HepG2 (cell line): ENCODE results near the gene SNX3. TPM values are rescaled to one million over a fixed set of nuclear protein-coding genes. Genes with fewer than 3 reads are reported as not detected.

Experiments used
- ATAC-seq: fragments of 200-7000 bp; cut with Tn5 transposase; 3 replicates; pipeline ENCODE4 v1.9.1; 2020; ENCODE audit warnings: mild to moderate bottlenecking, moderate library complexity
- BruUV-seq: library from RNA; stranded (reverse); fragments of 400-500 nt; replicated peaks from 2 replicates; lab custom pipeline; 2021; lab: Mats Ljungman, UMichigan
- CTCF ChIA-PET: fragments of 300-600 bp; formaldehyde crosslinking; extraction: SDS; loops from one replicate; lab custom pipeline; 2021; ENCODE audit warnings: low total read pairs, inconsistent platforms, low intra/inter-chr PET ratio; lab: Yijun Ruan, JAX
- POLR2A ChIA-PET: fragments of 350-600 bp; sonication (Branson Sonifier 250); formaldehyde crosslinking; loops from one replicate; lab custom pipeline; 2020; ENCODE audit warnings: antibody characterized with exemption, inconsistent platforms; lab: Yijun Ruan, JAX
- DNase-seq: peaks from one replicate; pipeline ENCODE4 v3.0.0-alpha.2; 2015; ENCODE audit warnings: low spot score
- FAIRE-seq: peaks from 3 replicates; lab custom pipeline; 2011; peaks lifted over from hg19 to GRCh38; lab: Jason Lieb, UNC
- H2AFZ ChIP-seq: one replicate; pipeline ENCODE4 v1.6.1; 2011; ENCODE audit warnings: low read length, inconsistent platforms
- H3K27ac ChIP-seq: fragments of 300-600 bp; 3 replicates; pipeline ENCODE4 v1.8.0; 2011; ENCODE audit warnings: mixed run types, mild to moderate bottlenecking, mixed read lengths, low read length, inconsistent platforms; ENCODE audit not compliant: insufficient read depth; ENCODE audit errors: extremely low read length
- H3K27me3 ChIP-seq, 2 experiments: fragments of 200-600 bp in 1 of 2; 2 replicates in 1 of 2; 3 replicates in 1 of 2; pipeline versions ENCODE4 v1.6.0 to v1.8.0; 2011; ENCODE audit warnings: low read length in 2 of 2, mild to moderate bottlenecking in 2 of 2, moderate library complexity in 2 of 2, inconsistent platforms in 1 of 2; ENCODE audit not compliant: insufficient read depth in 2 of 2, control insufficient read depth in 1 of 2
- H3K36me3 ChIP-seq, 2 experiments: fragments of 200-600 bp in 1 of 2; replicated peaks in 1 of 2; 2 replicates in 1 of 2; 3 replicates in 1 of 2; pipeline versions ENCODE4 v1.5.1 to v1.8.0; 2011; ENCODE audit warnings: low read length in 2 of 2, inconsistent platforms in 1 of 2; ENCODE audit not compliant: insufficient read depth in 2 of 2, control insufficient read depth in 1 of 2
- H3K4me1 ChIP-seq: 2 replicates; pipeline ENCODE4 v1.5.1; 2012; ENCODE audit warnings: low read length, inconsistent platforms; ENCODE audit not compliant: insufficient read depth
- H3K4me2 ChIP-seq: 2 replicates; pipeline ENCODE4 v1.6.0; 2011; ENCODE audit warnings: low read depth, low read length, inconsistent platforms
- H3K4me3 ChIP-seq, 3 experiments: fragments of 200-600 bp in 1 of 3; sonication (generic), shearing (Covaris generic) in 1 of 3; replicated peaks in 1 of 3; 2 replicates each; pipeline ENCODE4 v1.5.1; 2011 to 2016; ENCODE audit warnings: low read length in 3 of 3, inconsistent platforms in 2 of 3, low read depth in 2 of 3, mild to moderate bottlenecking in 2 of 3, control low read depth in 1 of 3, mixed read lengths in 1 of 3; ENCODE audit not compliant: insufficient read depth in 1 of 3
- H3K79me2 ChIP-seq: one replicate; pipeline ENCODE4 v1.6.1; 2011; ENCODE audit warnings: low read length, inconsistent platforms; ENCODE audit not compliant: insufficient read depth
- H3K9ac ChIP-seq: 2 replicates; pipeline ENCODE4 v1.6.0; 2011; ENCODE audit warnings: mild to moderate bottlenecking, low read depth, low read length, inconsistent platforms; ENCODE audit not compliant: insufficient read depth
- H3K9me3 ChIP-seq: 2 replicates; pipeline ENCODE4 v1.5.1; 2012; ENCODE audit warnings: mild to moderate bottlenecking, low read length
- H4K20me1 ChIP-seq: 2 replicates; pipeline ENCODE4 v1.6.0; 2011; ENCODE audit warnings: inconsistent platforms, mild to moderate bottlenecking, low read length, moderate library complexity; ENCODE audit not compliant: insufficient read depth
- MZF1 ChIP-seq: sonication (generic); formaldehyde crosslinking; IDR thresholded peaks from 2 replicates; pipeline ENCODE4 v1.8.1; 2023; ENCODE audit warnings: mild to moderate bottlenecking, missing genetic modification reagents, borderline replicate concordance
- NFRKB ChIP-seq: fragments of 450-650 bp; IDR thresholded peaks from 2 replicates; pipeline ENCODE4 v1.6.1; 2017
- RBM22 ChIP-seq: fragments of 200-400 bp; formaldehyde crosslinking; optimal IDR thresholded peaks from 2 replicates; pipeline ENCODE3; 2017; ENCODE audit warnings: mild to moderate bottlenecking, low read length, moderate library complexity
- ZNF496 ChIP-seq: sonication (generic); formaldehyde crosslinking; IDR thresholded peaks from 2 replicates; pipeline ENCODE4 v1.8.1; 2023; ENCODE audit warnings: mild to moderate bottlenecking, moderate library complexity, missing genetic modification reagents; ENCODE audit not compliant: insufficient replicate concordance
- ZNF572 ChIP-seq: sonication (generic); formaldehyde crosslinking; IDR thresholded peaks from 2 replicates; pipeline ENCODE4 v1.5.1; 2020; ENCODE audit warnings: mild to moderate bottlenecking, missing genetic modification reagents
- ZNF816 ChIP-seq: sonication (generic); formaldehyde crosslinking; IDR thresholded peaks from 2 replicates; pipeline ENCODE4 v1.8.0; 2022; ENCODE audit warnings: missing genetic modification reagents, mild to moderate bottlenecking, borderline replicate concordance
- ZSCAN29 ChIP-seq: sonication (generic); formaldehyde crosslinking; conservative IDR thresholded peaks from 2 replicates; pipeline ENCODE4 v1.4.0; 2020; ENCODE audit warnings: mild to moderate bottlenecking, missing genetic modification reagents
- WGBS: methylation state at CpG from one replicate; pipeline ENCODE4 v1.1.6; 2017; ENCODE audit warnings: low lambda C conversion rate; 5-methylcytosine and 5-hydroxymethylcytosine counted together
- in situ Hi-C: cut with HindIII; loops from 2 replicates; pipeline ENCODE4 v1.10.0; 2017; ENCODE audit warnings: low pct_unique_long_range_greater_than_20kb; ENCODE audit not compliant: extremely low pct_ligation_motif_present
- intact Hi-C: fragments of 100-400 bp; cut with micrococcal nuclease; formaldehyde crosslinking; loops from one replicate; pipeline ENCODE4 v1.10.0; 2022; ENCODE audit not compliant: unreplicated experiment
- polyA plus RNA-seq, 8 experiments: library from polyadenylated mRNA; depleted of rRNA in 3 of 8; stranded (reverse) in 7 of 8; unstranded in 1 of 8; fragments of >200 nt; fragmentation: Illumina TruSeq in 4 of 8; extraction: Trizol in 4 of 8; gene quantifications; 2 replicates each; pipeline versions ENCODE4 v1.2.1 to v1.2.3, GENCODE V29; 2011 to 2016; ENCODE audit warnings: low read depth in 4 of 8, missing spikeins in 1 of 8, mixed read lengths in 1 of 8; ENCODE audit not compliant: insufficient read depth in 1 of 8
- total RNA-seq, 5 experiments: library from RNA; depleted of rRNA; stranded (reverse); fragments of >200 nt; fragmentation: Illumina TruSeq; extraction: Trizol; gene quantifications; 2 replicates each; pipeline ENCODE4 v1.2.3, GENCODE V29; 2016; ENCODE audit warnings: low read depth in 1 of 5
- TF ChIP-seq, protein P1 (sequence below): sonication (generic); formaldehyde crosslinking; IDR thresholded peaks from 2 replicates; pipeline ENCODE4 v1.4.0; 2020; ENCODE audit warnings: missing genetic modification reagents, low read depth, mild to moderate bottlenecking, borderline replicate concordance
- TF ChIP-seq, protein P2 (sequence below): IDR thresholded peaks from 2 replicates; pipeline ENCODE4 v1.6.1; 2016; ENCODE audit warnings: low read depth, borderline replicate concordance

The SNX3 gene
- total and polyA plus RNA-seq, 2 of the 13 experiments (the other 11 are each of a cell fraction or from before 2014, with no cell fraction given): 84.9 to 226 TPM

DNA sequence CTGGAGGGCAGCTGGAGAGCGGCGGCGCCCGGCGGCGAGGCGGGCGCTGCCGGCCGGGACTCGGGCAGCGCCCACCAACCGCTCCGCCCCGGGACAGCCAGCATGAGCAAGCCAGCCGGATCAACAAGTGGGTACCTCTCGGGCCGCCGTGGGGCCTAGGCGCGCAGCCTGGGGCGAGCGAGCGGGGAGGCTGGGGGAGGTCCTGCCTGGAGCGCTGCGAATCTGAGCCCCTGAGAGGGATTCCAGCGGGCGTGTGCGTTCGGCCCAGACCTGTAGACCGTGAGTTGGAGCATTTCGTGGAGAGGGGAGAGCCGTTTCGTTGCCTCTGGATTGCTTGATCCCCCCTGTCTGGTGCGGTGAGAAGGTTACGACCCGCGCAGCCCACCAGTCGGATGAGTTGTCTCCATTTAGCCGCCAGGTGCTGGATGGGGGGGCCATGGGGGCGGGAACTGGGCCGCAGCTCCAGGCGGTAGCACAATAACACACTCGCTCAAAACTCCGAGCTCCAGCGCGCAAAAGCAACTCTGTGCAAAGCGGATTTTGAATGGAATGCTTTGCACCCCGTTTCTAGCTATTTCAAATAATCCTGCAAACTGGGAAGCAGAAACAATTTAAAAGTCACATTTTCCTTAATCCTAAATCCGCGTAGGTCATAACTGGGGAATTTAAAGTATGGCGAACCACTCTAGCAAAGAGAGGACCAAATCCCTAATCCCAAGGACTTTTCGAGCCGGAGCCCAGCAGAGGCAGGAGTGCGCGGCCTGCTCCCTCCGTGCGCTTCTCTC, 94.0 kb downstream of the SNX3 start:
- TF ChIP-seq RBM22: no peak
- no peak for TF ChIP-seq ZNF496 (CRISPR knock-in tag)
- no peak for TF ChIP-seq NFRKB
- TF ChIP-seq ZSCAN29 (CRISPR knock-in tag): no peak
- no peak for TF ChIP-seq MZF1 (CRISPR knock-in tag)
- TF ChIP-seq, protein P1, sequence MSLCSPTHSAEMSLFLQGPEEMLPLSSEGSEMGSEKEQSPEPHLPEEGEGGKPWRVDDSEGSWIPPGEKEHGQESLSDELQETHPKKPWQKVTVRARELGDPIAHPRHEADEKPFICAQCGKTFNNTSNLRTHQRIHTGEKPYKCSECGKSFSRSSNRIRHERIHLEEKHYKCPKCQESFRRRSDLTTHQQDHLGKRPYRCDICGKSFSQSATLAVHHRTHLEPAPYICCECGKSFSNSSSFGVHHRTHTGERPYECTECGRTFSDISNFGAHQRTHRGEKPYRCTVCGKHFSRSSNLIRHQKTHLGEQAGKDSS: no peak
- TF ChIP-seq ZNF816 (CRISPR knock-in tag): no peak
- TF ChIP-seq ZNF572 (CRISPR knock-in tag): no peak
- TF ChIP-seq, protein P2, sequence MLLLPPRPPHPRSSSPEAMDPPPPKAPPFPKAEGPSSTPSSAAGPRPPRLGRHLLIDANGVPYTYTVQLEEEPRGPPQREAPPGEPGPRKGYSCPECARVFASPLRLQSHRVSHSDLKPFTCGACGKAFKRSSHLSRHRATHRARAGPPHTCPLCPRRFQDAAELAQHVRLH (CRISPR knock-in tag): no peak
- no peaks in the 10 kb centered on the region for H3K79me2 ChIP-seq
- 75% methylated on average over 30 of the region's 58 CpGs for WGBS
- H3K9ac ChIP-seq: no peak overlapping the region
- no TSS peak for BruUV-seq
- in situ Hi-C loops (no loop called here), intact Hi-C loops (no loop called here)
- POLR2A ChIA-PET: no interaction called here
- no peak for ATAC-seq
- H3K36me3 ChIP-seq: no peaks in the 10 kb centered on the region
- no peak for FAIRE-seq
- H4K20me1 ChIP-seq: no peaks in the 10 kb centered on the region
- no peak for DNase-seq
- H3K27me3 ChIP-seq: peaks cover 10 to 67% of the 10 kb centered on the region in 2 experiments
- H2AFZ ChIP-seq: no peak overlapping the region
- H3K4me1 ChIP-seq: peaks cover 19% of the 10 kb centered on the region
- H3K9me3 ChIP-seq: no peaks in the 10 kb centered on the region
- no peak overlapping the region for H3K4me3 ChIP-seq
- no peak overlapping the region for H3K27ac ChIP-seq
- CTCF ChIA-PET: no interaction called here
- no peak overlapping the region for H3K4me2 ChIP-seq
